HPDE6-E6E7 (cell line): ENCODE measurements around the gene KRT76.
"Not testable (repeated sequence)": the region's sequence is repeated elsewhere in the genome, so short reads cannot be mapped to it uniquely, and the experiment has no call there.

Source experiments
- DNase-seq: peaks from one replicate; pipeline ENCODE4 v3.0.0; 2011; ENCODE audit warnings: missing footprints; ENCODE audit errors: extremely low spot score

KRT76 gene

DNA sequence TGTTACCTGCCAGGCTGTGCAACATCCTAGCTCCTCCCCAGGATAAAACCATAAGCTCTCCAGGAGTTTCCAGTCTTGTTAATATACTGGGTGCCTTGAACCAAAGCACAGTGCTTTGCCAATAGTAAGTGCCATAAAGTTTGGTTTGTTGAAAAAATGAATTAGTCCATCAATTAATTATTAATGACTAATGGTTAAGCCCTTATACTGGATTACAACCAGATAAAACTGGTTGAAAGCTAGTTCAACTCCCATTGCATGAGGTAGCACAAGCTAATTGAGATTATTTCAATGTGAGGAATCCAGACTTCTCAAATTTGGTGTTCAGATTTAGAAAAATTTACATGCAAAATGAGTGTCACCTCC, 20.4 kb upstream of the KRT76 start:
- no peak for DNase-seq

DNA sequence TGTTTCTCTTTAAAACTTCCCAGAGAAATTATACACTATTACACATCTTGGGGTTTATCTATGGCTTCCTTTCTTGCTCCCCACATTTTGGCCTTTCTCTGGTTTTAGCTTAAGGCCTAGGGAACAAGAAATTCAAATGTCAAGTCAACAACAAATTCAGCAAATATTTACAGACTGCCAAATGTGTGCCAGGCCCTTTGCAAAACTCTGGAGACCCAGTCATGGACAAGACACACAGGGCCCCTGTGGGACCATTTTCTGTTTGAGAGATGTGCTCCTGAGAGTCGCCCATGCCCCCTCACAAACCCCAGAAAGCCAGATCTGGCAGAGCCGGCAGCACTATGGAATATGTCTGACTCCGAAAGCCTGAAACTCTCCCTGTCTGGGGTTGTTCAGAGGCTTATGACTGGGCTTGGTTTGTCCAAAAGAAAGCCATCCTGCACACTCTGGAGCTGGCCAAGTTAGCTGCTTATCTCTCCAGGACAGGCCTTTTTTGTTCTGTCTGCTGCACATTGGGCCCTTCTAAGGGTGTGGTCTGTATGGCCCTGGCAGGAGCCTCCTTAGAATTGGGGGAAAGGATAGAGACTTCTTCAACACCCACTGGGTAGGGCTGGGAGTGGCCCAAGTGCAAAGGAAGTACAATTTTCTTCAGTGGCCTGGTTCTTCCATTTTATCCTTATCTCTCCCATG, 19.8 kb upstream of the KRT76 start:
- DNase-seq, result no peak

DNA sequence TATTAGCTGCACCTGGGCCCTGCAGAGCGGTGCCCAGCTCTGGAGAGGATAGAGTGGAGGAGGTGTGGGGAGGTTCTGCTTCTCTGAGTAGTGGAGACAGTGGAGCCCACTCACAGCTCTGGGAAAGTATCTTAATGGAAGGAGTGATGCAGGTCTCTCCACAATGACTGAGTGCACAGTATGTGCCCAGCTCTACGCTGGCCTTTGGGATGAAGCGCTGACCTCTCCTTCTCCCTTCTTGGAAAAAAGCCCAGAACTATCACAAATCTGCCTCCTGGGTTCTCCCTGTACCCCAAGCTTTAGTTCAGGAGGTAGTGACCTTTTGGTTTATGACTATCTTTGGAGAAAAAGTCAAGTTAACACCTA, 19.3 kb upstream of the KRT76 start:
- DNase-seq, result no peak

DNA sequence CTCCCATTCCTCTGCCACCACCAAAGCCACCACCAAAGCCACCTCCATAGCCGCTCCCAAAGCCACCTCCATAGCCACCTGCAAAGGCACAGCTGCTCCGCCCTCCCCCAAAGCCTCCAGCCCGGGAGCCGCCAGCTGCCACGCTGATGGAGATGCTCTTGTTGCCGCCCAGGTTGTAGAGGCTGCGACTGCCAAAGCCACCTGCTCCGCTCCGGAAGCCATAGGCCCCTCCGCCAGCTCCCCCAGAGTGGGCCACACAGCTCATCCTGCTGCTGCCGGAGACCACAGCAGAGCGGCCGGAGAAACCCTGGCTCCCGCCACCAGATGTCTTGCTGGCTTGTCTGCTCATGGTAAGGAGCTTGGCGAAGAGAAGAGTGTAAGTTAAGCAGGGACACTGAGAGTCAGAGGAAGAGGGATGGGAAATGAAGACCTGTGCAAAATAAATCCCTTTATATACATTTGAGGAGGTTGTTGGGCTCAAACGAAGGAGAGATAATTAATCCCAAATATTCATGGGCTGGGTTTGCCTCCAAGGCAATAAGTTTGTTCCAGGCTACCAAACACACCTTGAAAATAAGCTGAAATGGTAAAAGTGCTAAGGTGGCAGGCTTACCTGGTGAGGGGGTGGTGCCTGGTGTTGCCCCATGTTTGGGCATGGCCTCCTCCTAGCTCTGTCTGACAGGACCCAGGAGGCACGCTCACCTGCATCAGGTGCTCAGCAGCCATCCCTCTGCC, 18.7 kb upstream of the KRT76 start, which contains the start of gene KRT3:
Gene KRT3 (minus strand): TSS at position 424 of the 735 bp plus-strand sequence. CDS start 75 bp downstream, at position 349.
- DNase-seq, result no peak

DNA sequence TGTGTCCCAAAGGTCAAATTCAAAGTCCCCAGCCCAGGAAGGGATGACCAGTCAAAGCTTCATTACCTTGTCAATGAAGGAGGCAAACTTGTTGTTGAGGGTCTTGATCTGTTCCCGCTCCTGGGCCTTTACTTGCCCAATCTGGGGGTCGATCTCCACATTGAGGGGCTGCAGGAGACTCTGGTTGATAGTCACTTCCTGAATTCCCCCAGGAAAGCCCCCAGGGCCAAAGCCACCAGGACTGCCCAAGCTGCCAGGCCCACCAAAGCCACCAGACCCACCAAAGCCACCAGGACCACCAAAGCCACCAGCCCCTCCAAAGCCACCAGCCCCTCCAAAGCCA, 18.2 kb upstream of the KRT76 start:
- not testable (repeated sequence) for DNase-seq

DNA sequence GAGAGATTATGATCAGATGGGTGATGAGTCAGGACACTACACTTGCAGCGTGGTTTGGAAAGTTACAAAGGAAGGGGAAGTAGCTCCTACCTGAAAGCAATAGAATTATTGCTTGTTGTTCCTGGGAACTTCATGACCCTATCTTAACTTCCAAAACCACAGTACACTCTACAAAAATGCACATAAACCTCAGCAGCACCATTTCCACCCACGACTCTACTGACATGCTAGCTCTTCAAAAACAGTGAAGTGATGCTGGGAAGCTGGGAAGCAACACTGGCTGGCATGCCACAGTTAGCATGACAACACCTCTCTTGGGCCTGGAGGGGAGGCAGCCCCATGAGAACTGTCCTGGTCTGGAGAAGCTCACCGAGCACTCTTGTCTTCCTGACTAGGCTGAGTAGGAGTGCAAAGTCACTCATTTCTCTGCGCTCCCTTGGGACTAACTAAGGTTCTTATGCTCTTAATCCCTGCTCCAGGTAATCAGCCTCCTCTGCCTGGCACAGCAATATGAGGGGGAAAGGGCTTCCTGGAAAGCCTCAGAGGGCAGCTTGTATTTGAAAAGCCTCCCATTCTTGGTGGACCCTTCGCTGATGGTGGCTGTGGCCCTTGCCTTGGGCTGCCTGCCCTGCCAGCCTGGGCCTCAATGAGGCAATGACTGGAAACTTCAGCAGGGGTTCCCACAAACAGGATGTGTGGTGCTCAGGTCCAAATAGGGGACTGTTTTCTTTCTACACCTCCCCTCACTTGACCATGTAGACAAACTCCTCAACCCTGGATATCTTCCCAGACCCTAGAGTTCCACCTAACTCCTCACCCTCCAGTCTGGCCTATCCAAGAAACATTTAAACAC, 17.6 kb upstream of the KRT76 start:
- DNase-seq, result no peak

DNA sequence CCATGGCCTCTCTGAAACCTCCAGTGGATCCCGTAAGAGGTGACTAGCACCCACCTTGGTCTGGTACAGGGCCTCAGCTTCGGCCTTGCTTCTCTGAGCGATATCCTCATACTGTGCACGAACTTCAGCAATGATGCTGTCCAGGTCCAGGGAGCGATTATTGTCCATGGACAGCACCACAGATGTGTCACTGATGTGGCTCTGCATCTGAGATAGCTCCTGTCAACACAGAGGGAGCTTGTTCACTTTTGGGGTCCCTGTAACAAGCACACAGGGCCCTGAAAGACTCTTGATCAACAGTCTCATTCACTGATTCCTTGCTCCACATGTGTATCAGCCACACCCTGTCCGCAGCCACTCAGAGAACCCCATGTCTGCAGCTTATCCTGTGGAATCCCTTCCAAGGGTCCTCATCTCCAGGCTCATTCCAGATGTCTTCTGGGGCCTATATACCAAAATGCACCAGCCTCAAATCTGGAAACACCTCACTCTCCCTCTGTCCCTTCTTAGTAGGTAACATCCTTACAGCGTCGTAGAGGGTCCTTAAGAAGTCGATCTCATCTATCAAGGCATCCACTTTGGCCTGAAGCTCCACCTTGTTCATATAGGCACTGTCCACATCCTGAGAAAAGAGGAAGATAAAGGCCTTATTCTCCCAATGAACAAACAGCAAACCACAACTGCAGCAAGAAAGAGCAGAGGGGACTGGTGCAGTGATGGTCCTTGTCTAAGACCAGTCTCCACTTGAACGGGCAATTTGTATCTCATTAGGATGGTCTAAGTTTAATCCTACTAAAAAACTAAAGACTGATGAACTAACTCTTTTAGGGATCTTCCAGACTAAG, 15.3 kb upstream of the KRT76 start:
- DNase-seq, result no peak

DNA sequence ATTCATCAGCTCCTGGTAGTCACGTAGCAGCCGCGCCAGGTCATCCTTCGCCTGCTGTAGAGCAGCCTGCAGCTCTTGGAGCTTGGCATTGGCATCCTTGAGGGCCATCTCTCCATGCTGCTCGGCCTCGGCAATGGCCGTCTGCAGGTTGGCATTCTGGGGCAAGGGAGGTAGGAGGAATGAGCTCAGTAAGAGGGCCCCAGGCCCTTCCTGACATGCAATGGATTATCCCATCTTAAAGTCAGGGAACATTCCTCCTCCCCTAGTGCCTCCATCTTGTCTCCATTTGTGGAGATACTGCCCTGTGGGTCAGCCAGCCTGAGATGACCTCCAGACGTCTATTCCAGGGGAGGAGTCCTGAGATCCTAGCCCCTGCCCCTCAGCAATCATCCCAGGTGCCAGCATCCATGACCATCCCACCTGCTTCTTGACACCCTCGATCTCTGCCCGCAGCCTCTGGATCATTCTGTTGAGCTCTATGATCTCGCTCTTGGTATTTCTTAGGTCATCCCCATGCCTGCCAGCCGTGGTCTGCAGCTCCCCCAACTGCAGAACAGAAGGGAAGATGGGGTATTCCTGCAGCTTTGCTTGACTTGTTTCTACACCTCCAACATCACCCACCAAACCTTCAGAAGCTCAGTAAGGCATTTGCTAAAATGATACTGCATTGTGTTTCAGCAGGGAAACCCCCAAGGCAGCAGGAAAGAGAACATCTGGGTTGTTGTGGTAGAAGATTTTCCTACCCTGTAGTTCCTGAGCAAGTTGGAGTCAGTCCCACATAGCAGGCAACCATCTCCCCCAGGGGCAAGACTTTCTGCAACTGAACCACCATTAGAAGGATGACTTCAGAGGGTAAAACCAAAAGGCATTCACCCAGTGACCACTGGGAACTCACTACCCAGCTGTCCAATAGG, 14.4 kb upstream of the KRT76 start:
- no peak for DNase-seq

DNA sequence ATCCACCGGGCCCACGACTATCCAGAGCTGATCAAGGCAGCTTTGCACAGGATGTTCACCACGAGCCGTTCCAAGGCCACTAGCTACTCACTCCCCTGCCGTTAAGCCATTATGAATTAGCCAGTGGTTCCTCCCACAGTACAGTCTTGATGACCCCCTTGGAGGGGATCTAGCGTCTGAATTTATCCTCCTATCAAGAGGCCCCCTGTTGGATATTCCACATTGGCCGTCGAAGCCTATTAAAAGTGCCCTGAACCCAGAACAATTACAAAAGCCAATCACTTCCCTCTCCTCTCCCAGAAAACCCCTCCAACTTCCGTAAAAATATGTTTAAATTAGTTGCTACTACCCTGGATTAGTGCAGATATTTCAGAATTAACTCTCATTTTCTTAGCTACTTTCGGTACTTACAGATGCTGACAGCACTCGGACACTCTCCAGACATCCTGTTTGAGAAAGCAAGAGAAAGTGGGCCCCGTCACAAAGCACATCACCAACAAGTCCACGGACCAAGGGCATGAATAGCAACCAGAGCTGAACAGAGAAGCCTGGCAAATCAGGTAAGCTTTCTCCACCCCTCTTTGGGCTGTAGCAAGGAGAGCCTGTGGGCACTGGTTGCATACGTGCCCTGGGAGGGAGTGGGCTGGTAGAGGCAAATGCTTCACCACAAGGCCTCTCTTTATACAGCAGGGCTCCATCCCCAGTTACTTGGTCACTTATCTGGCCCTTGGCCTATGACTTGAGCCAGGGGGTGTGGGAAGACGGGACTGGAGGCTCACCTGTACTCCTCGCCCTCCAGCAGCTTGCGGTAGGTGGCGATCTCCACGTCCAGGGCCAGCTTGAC, 13.5 kb upstream of the KRT76 start:
- no peak for DNase-seq

DNA sequence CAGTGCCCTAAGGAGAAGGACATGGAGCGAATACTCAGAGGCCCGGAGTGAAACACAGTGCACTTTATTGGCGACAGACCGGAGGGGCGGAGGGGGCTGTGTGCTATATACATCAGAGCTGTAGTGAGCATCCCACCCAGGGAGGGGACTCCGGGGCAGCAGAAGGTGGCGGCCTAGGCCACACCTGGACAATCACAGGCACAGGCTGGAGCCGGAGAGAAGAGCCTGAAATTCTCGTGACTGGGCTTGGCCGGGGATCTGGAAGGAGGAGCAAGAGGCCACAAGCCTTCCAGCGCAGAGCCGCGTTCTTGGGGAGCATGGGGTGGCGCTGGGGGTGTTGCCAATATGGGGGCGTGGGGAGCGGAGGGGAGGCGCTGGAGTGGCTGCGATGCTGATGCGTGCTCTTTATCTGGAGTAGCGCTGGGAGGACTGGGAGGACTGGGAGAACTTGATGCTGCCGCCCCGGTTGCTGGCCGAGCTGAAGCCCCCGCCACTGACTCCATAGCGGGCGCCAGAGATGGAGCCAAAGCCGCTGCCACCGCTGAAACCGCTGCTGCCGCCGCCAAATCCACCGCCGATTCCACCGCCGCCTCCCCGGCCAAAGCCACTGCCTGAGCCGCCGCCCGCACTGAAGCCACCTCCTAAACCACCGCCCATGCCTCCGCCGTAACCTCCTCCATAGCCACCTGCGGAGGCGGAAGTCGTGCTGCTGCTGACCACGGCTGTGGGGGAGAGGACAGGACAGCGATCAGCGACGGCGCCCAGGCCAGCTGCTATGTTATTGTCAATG, 12.7 kb upstream of the KRT76 start:
- peak; percentile 31 for DNase-seq

DNA sequence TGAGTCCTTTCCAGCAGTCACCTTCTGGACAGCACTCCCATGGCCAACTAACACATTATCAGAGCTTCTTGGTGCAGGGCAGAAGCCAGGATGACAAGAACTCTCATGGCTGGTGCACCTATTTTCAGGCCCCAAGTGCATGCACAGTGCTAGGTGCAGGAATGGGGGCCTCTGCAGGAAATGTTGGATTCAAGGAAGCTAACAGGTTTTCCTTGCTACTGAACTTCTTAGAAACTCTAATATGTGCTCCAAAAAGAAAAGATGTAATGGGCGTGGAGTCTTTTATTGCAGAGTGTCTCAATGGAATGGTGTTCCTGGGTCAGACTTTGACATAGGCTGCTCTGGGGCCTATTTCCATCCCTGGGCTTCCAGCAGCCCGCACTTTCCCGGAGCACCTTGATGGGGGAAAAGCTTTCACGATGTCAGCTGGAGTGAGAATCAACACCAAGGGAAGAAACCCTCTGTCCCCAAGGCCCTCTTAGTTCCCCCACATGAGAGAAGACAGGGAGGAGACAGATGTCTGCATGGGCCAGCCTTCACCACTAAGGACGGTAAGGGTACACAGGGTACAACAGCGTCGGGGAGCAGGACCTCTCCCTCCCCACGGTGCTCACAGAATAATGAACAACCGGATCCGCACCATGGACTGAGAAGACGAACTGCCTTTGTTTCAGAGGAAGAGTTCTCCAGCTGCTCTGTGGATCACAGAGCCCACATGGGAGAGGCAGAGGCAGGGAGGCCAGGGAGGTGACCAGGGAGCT, 11.9 kb upstream of the KRT76 start:
- DNase-seq, result no peak

DNA sequence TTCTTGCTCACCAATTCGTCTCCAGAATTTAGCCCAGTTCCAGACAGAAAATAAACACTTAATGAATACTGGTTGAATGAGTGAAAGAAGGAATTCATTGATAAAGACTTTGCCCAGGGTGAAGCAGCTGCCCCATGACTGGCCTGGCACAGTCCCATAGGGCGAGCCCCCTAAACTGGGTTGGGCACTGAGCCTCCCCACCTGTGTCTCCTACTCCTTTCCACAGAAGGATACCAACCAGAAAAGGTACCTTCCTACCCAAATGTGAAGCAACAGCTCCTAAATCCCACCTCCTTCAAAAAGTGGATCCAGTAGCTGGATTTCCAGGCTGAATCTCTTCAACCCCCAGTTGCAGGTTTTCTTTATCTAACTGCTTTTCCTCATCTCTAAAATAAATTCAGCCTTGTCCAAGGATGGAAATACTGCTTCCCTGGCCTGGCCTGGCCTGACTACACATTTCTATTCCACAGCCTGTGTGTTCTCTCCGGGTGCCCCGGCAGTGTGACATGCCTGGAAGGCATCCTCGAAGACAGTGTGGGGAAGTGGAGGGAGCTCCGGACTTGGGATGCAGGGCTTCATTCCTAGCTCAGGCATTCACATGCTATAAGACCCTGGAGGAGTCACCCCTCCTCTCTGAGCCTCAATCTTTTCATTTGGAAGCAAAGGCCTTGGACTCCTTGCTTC, 11.2 kb upstream of the KRT76 start:
- no peak for DNase-seq

DNA sequence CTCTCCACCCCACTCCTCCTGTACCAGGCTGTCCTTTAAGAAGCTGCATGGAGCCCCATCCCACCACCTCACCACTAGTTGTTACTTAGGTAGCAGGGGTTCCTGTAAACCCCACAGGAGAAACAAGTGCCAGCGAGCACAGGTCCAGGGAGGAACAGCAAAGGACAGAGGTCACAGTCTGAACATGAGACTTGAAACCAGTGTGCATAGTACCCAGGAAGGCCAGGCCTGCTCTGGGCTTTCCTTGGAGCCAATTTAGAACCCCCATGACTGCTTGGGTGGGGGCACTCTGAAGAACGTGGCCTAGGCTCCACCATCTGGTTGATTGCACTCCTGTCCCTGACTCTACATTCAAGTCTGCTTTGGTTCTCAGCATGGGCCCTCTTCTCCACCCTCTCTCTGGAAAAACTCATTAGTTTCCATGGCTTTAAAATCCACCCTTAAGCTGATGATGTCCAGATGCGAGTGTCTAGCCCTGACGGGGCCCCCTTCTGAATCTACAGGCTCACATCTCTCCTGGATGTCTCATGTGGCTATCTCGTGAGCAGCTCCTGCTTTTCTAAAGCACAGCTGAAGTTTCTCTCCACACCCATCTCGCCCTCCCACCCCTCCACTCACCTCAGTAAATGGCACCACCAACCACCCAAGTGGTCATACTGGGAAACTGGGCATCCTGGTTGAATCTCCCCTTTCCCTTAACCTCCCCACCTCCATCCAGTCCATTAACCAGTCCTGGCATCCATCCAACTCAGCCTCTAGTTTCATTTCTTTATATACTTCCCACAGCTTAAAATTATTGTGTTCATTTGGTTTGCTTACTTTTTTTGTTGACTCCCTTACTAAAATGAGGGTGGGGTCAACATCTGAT, 10.4 kb upstream of the KRT76 start:
- no peak for DNase-seq

DNA sequence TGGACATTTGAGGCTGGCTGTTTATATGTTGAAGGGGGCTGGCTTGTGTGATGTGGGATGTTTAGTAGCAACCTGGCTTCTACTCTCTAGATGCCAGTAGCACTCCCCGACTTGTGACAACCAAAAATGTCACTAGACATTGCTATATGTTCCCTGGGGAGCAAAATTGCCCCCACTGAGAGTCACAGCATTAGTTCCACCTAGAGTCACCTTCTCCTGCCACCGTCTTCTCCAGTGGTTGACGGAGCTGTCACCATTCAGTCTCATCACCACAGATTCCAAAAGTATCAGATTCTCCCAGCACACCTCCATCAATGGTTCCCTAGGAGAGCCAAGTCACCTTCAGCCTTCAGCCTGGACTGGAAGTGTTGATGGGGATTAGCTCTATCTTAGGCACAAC, 7.8 kb upstream of the KRT76 start:
- DNase-seq, result no peak

DNA sequence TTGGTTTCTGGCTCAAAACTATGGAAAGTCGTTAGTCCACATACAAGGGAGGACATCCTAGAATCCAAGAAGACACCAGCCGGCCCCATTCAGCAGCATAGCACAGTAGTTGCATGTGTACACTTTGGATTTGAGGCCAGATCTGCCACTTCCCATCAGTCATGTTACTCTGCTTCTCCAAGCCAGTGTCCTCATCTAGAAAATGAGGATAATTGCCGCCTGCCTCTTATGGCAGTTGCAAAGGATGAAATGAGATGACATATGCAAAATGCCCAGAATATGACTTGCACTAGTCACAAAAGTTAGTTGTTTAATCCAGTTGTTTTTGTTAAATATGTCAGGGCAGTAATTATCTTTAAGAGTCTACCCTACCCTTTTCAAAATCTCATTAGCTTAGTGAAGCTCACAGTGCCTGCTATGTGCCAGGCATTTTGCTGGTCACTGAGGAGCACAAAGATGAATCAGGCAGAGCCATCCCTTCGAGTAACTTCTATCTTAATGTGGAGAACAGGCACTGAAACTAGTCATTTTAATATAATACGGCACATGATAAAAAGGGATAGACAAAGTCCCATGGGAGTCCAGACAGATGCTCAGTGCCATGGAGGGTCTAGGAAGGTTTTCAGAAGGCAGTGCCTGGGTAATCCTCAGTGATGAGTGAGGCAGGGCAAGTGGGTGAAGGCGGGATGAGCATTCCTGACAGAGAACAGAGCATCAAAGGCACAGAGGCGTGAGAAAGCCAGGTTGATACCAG, 6.6 kb upstream of the KRT76 start:
- DNase-seq, result no peak

DNA sequence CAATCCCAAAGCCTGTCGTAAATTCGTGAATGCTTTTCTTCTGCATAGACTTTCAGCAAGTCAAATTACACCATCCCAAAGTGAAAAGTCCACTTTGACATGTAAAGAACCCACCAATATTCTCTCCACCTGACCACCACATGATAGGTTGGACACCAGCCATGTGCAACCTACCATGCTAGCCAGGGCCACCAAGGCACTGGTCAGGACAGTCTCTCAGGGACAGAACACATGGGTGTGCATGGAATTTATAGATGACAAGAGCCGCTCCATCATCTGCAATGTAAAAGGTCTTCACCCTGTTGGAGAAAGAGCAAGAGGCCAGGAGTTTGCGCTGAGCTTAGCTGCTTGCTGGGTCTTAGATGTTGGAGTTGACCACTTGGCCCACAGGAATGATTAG, 5.4 kb upstream of the KRT76 start:
- DNase-seq, result no peak
